GM20000 (cell line): Measurements from ENCODE around the gene RPS6KA2.
"Not testable (repeated sequence)": the region's sequence is repeated elsewhere in the genome, so short reads cannot be mapped to it uniquely, and the experiment has no call there.

Source experiments
- DNase-seq: peaks from one replicate; pipeline ENCODE4 v3.0.0; 2012; ENCODE audit warnings: low spot score
- TF ChIP-seq, protein P1 (sequence below): IDR thresholded peaks from 2 replicates; pipeline ENCODE4 v1.5.1; 2012; ENCODE audit warnings: mild to moderate bottlenecking, control low read depth; ENCODE audit errors: extremely low read depth, missing control alignments

The RPS6KA2 gene

DNA sequence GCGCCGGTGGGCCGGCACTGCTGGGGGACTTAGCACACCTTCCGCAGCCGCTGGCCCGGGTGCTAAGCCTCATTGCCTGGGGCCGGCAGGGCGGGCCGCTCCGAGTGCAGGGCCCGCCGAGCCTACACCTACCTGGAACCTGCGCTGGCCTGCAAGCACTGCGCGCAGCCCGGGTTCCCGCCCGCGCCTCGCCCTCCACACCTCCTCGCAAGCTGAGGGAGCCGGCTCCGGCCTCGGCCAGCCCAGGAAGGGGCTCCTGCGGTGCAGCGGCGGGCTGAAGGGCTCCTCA is 233.6 kb downstream of the RPS6KA2 start:
- no peak for DNase-seq
- TF ChIP-seq, protein P1, sequence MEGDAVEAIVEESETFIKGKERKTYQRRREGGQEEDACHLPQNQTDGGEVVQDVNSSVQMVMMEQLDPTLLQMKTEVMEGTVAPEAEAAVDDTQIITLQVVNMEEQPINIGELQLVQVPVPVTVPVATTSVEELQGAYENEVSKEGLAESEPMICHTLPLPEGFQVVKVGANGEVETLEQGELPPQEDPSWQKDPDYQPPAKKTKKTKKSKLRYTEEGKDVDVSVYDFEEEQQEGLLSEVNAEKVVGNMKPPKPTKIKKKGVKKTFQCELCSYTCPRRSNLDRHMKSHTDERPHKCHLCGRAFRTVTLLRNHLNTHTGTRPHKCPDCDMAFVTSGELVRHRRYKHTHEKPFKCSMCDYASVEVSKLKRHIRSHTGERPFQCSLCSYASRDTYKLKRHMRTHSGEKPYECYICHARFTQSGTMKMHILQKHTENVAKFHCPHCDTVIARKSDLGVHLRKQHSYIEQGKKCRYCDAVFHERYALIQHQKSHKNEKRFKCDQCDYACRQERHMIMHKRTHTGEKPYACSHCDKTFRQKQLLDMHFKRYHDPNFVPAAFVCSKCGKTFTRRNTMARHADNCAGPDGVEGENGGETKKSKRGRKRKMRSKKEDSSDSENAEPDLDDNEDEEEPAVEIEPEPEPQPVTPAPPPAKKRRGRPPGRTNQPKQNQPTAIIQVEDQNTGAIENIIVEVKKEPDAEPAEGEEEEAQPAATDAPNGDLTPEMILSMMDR, result no peak

DNA sequence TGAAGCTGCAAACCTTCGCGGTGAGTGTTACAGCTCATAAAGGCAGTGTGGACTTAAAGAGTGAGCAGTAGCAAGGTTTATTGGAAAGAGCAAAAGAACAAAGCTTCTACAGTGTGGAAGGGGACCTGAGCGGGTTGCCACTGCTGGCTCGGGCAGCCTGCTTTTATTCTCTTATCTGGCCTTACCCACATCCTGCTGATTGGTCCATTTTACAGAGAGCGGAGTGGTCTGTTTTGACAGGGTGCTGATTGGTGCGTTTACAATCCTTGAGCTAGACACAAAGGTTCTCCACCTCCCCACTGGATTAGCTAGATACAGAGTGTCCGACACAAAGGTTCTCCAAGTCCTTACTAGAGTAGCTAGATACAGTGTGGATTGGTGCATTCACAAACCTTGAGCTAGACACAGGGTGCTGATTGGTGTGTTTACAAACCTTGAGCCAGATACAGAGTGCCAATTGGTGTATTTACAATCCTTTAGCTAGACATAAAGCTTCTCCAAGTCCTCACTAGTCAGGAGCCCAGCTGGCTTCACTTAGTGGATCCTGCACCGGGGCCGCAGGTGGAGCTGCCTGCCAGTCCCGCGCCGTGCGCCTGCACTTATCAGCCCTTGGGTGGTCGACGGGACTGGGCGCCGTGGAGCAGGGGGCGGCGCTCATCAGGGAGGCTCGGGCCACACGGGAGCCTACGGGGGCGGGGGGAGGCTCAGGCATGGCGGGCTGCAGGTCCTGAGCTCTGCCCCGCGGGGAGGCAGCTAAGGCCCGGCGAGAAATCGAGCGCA is 234.1 kb downstream of the RPS6KA2 start:
- DNase-seq, result not testable (repeated sequence)

DNA sequence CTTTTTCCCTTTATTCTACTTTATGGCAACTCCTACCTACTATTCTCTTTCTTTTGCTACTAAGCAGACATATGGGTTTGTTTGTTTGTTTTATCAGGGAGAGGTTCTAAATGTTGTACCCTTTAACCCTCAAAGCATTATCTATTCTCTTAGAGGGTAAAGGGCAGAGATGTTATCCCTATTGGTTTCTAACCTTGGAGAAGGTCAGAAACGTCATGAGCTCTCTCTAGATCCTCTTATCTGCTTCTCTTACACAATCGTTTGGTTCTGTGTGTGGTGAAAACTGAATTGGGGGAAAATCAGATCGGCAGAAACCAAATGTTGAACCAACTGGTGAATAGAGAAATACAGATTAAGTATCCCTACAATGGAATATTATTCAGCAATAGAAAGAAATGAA is 237.9 kb downstream of the RPS6KA2 start:
- DNase-seq, result no peak
- TF ChIP-seq, protein P1, result no peak

DNA sequence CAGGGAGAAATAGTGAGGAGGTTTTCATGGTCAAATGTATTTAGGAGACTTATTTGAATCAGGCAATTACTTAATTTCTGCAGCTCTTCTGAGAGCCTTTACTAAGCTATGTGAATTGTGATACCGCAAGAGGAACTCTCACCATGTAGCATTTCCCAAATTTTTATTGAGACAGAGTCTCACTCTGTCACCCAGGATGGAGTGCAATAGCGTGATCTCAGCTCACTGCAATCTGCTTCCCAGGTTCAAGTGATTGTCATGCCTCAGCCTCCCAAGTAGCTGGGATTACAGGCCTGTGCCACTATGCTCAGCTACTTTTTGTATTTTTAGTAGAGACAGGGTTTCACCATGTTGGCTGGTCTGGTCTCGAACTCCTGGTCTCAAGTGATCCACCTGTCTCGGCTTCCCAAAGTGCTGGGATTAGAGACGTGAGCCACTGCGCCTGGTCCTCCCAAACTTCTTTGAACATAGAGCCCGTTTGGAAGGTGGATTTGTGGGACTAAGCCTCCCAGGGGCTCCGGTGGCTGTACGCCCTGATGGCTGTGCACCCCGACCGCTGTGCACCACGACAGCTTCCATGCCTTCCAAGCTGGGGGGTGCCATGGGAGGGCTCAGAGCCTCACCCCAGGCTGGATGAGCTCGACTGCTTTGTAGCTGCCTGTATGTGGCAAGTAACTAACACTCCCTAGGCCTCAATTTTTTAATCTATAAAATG is 238.6 kb downstream of the RPS6KA2 start:
- no peak for DNase-seq

DNA sequence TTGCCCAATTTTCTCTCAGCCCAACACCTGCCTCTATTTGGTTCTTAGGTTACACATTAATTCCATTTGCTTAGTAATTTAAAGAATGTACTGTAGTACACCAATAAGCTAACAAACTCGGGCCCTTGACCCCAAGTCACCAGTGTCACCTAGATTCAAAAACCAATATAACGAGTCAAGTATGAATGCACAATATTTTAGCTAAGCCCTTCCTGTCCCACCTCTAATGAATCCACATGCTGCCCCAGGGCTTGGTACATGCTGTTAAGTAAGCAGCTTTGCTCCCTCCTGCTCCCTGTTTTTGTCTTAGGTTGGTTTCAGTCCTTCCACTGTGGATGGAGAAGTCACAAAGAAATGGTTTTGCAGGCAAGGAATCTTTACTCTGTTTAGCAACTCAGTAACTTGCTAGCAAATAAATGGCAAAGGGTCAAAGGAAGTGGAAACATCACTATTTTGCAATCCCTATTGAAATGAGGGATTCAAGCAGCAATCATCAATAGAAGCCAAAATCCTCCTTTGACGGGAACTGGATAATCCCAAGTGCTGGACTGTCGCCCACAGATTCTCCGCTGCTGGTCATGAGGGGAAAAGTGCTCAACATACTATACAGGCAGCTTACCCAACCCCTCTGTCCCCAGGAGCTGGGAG is 239.3 kb downstream of the RPS6KA2 start:
- TF ChIP-seq, protein P1, result no peak
- DNase-seq, result no peak

More for the DNA sequence above, 238.6 kb downstream of the RPS6KA2 start:
- TF ChIP-seq, protein P1, result no peak

DNA sequence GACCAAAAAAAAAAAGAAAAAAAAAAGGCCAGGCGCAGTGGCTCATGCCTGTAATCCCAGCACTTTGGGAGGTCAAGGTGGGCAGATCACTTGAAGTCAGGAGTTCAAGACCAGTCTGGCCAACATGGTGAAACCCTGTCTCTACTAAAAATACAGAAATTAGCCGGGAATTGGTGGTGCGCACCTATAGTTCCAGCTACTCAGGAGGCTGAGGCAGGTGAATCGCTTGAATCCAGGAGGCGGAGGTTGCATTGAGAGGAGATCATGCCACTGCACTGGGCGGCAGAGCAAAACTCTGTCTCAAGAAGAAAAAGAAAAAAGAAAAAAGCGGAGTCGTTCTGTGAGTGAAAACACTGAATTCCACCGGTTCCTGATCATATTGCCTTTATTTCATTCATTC is 240.0 kb downstream of the RPS6KA2 start:
- DNase-seq, result not testable (repeated sequence)

DNA sequence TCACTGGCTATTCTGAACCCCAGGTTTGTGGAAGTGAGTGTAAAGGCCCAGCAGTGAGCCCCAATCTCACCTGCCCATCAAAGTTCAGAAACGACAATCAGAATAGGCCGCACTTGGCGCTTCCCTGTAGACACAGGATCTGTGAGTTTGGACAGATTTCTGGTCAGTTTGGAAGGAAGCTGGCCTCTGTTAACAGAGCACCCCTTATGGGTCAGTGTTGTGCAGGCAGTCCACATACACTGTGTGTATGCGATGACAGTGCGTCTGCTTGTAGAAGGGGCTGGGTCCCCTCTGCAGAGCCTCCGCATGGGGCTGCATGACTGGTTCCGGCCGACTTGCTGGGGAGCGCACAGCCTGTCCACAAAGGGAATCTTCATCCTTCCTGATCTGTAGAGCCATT is 240.9 kb downstream of the RPS6KA2 start:
- TF ChIP-seq, protein P1, result no peak
- DNase-seq, result no peak

DNA sequence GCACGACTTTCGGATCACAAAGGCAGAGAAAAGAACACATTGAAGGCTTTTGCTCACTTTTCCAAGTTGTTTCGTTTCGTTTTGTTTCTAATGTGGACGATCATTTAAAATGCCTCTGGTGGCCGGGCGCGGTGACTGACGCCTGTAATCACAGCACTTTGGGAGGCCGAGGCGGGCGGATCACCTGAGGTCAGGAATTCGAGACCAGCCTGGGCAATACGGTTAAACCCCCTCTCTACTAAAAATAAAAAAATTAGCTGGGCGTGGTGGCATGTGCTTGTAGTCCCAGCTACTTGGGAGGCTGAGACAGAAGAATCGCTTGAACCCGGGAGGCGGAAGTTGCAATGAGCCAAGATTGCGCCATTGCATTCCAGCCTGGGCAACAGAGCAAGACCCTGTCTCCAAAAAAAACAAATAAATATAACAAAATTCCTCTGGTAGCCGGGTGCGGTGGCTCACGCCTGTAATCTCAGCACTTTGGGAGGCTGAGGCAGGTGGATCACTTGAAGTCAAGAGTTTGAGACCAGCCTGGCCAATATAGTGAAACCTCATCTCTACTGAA is 243.2 kb downstream of the RPS6KA2 start:
- not testable (repeated sequence) for DNase-seq
